Thymus (tissue), 11 donors: ENCODE data around the gene JUND. TPM values are rescaled to one million over a fixed set of nuclear protein-coding genes. Genes with fewer than 3 reads are reported as not detected.

ENCODE experiments used
- DNase-seq, 9 donors: peaks; one replicate each; pipeline ENCODE4 v3.0.0-alpha.2; 2013; ENCODE audit warnings: low spot score in 9 of 9, low read depth in 6 of 9, missing footprints in 1 of 9
- H3K27ac ChIP-seq, 2 donors: one replicate each; pipeline ENCODE4 v1.5.1; 2013; ENCODE audit warnings: control low read depth in 1 of 2, low read depth in 1 of 2, low read length in 1 of 2, mild to moderate bottlenecking in 1 of 2, moderate library complexity in 1 of 2
- H3K27me3 ChIP-seq, 2 donors: one replicate each; pipeline ENCODE4 v1.5.1; 2013; ENCODE audit warnings: low read length in 1 of 2; ENCODE audit not compliant: control insufficient read depth in 2 of 2, insufficient read depth in 1 of 2
- H3K36me3 ChIP-seq, 2 donors: one replicate each; pipeline ENCODE4 v1.5.1; 2013; ENCODE audit warnings: low read length in 1 of 2, mild to moderate bottlenecking in 1 of 2, moderate library complexity in 1 of 2; ENCODE audit not compliant: control insufficient read depth in 2 of 2, insufficient read depth in 2 of 2
- H3K4me1 ChIP-seq, 2 donors: one replicate each; pipeline ENCODE4 v1.5.1; 2013; ENCODE audit warnings: low read length in 2 of 2; ENCODE audit not compliant: control insufficient read depth in 2 of 2, insufficient read depth in 2 of 2
- H3K4me3 ChIP-seq, 2 donors: one replicate each; pipeline ENCODE4 v1.5.1; 2013; ENCODE audit warnings: low read length in 2 of 2, control low read depth in 1 of 2, mild to moderate bottlenecking in 1 of 2
- H3K9me3 ChIP-seq, 2 donors: one replicate each; pipeline ENCODE4 v1.5.1; 2013; ENCODE audit warnings: low read length in 1 of 2, mild to moderate bottlenecking in 1 of 2; ENCODE audit not compliant: control insufficient read depth in 2 of 2, insufficient read depth in 1 of 2
- WGBS: extraction: QIAGEN DNeasy Blood & Tissue Kit; methylation state at CpG from one replicate; pipeline ENCODE4 v1.1.7; 2013; 5-methylcytosine and 5-hydroxymethylcytosine counted together
- polyA plus RNA-seq: library from polyadenylated mRNA; stranded (reverse); fragments of 200-250 nt; gene quantifications from one replicate; pipeline ENCODE4 v1.2.3, GENCODE V29; 2013
- total RNA-seq: library from RNA; stranded (reverse); fragments of 120-200 nt; gene quantifications from one replicate; pipeline ENCODE4 v1.2.4, GENCODE V29; 2013
- donor health status: healthy.

JUND gene
- total and polyA plus RNA-seq, 2 donors, result 65.8 to 88.3 TPM

GRCh38 chr19:18261474-18261873 is 19.9 kb downstream of the JUND start:
- no peak overlapping the region for H3K27ac ChIP-seq
- no peaks in the 10 kb centered on the region for H3K27me3 ChIP-seq
- no peak overlapping the region for H3K4me3 ChIP-seq
- no peaks in the 10 kb centered on the region for H3K4me1 ChIP-seq
- H3K9me3 ChIP-seq, result no peaks in the 10 kb centered on the region
- H3K36me3 ChIP-seq, result peaks cover 0 to 5% of the 10 kb centered on the region in 2 donors
- DNase-seq, result no peak
- 93% methylated on average over 2 of the region's 2 CpGs for WGBS

DNA sequence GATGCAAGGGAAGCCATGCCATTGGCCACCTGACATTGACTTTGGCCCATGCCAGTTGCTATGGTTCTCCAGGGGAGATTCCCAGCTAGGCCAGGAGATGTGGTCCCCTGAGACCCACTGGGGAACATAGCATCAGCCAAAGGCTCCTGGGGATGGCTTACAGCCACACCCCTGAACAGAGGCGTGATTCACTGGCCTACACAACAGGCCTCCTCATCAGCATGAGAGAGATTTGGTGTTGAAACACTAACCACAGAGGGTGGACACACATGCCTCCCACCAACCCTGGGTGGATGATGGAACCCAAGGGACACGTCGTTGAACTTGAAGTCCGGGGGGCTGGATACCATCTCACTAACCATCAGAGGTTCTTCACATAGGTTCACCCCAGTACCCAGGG is 21.5 kb downstream of the JUND start:
- H3K4me3 ChIP-seq, result no peak overlapping the region

DNA sequence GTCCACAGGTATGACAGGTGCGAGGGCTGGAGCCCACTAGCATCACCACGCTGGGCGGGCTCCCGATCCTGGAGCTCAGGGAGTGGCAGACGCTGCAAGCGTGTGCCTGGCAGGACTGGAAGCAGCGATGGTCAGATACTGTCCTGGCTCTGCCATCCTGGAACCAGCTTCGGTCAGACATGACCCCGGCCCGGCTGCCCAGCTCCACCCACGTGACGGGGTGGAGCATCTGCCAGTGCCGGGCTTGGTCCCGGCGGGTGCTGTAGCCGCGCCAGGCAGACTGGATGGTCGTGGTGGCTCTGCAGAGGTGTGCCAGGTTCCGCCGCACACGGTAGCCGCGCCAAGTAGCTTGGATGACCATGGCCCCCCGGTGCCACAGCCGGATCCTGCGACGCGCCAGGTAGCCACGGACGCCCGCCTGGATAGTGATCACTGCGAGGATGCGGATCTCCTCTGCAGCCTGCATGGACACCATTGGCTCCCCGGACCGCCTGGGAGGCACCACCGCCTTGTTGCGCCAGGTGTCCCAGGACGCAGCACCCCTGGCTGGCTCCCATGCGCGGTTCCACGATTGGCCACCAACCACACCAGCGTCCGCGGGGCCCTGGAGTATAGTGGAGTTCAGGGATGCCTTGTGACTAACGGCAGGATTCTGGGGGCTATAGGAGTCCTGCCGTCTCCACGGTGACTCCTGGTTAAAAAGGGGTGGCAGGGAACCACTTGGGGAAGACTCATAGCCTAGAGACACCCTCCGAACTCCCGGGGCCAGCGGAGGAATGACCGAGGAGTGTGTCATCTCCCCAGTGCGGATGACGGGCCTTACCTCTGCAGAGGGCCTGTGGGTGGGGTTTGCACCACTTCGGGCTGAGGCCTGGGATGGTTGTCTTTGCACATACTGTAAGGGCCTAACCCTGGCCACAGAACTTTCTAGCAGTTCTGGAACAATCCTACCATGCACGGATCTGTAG is 23.6 kb downstream of the JUND start:
- no peaks in the 10 kb centered on the region for H3K36me3 ChIP-seq
- no peak overlapping the region for H3K4me3 ChIP-seq
- WGBS, result 98% methylated on average over 55 of the region's 55 CpGs
- H3K4me1 ChIP-seq, result no peaks in the 10 kb centered on the region
- DNase-seq, result no peak
- peaks cover 0 to 6% of the 10 kb centered on the region in 2 donors for H3K9me3 ChIP-seq
- peaks cover 1 to 24% of the 10 kb centered on the region in 2 donors for H3K27me3 ChIP-seq
- H3K27ac ChIP-seq, result no peak overlapping the region

More for the DNA sequence above, 21.5 kb downstream of the JUND start:
- Histone ChIP-seq H3K27ac (no peak overlapping the region), H3K27me3 (peaks cover 0 to 7% of the 10 kb centered on the region in 2 donors), H3K9me3 (peaks cover 0 to 5% of the 10 kb centered on the region in 2 donors), H3K4me1 (no peaks in the 10 kb centered on the region), H3K36me3 (no peaks in the 10 kb centered on the region)
- no peak for DNase-seq
- WGBS, result 99% methylated on average over 4 of the region's 4 CpGs

GRCh38 chr19:18254546-18255503 is 26.6 kb downstream of the JUND start:
- no peaks in the 10 kb centered on the region for H3K4me1 ChIP-seq
- DNase-seq, result no peak
- H3K27me3 ChIP-seq, result peaks cover 2 to 28% of the 10 kb centered on the region in 2 donors
- H3K4me3 ChIP-seq, result no peak overlapping the region
- peaks cover 0 to 6% of the 10 kb centered on the region in 2 donors for H3K9me3 ChIP-seq
- no peak overlapping the region for H3K27ac ChIP-seq
- WGBS, result 23% methylated on average over 24 of the region's 24 CpGs
- H3K36me3 ChIP-seq, result no peaks in the 10 kb centered on the region

GRCh38 chr19:18253716-18254115 is 27.7 kb downstream of the JUND start:
- Histone ChIP-seq H3K4me1 (no peaks in the 10 kb centered on the region), H3K36me3 (no peaks in the 10 kb centered on the region), H3K27me3 (peaks cover 2 to 28% of the 10 kb centered on the region in 2 donors), H3K27ac (no peak overlapping the region), H3K4me3 (no peak overlapping the region), H3K9me3 (peaks cover 0 to 6% of the 10 kb centered on the region in 2 donors)
- 55% methylated on average over 5 of the region's 5 CpGs for WGBS
- no peak for DNase-seq

DNA sequence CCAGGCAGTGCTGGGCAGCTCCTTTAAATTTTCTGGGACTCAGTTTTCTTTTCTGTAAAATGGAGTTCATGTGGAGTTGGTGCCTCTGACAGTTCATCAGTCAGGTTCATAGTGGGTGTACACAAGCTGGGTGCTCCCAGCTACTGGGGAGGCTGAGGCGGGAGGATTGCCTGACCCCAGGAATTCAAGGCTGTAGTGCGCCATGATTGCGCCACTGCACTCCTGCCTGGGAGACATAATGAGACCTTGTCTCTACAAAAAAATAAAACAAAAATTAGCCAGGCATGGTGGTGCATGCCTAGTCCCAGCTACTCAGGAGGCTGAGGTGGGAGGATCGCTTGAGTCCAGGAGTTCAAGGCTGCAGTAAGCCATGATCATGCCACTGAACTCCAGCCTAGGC is 28.3 kb downstream of the JUND start:
- Histone ChIP-seq H3K4me1 (no peaks in the 10 kb centered on the region), H3K27me3 (peaks cover 2 to 28% of the 10 kb centered on the region in 2 donors), H3K36me3 (no peaks in the 10 kb centered on the region), H3K27ac (no peak overlapping the region), H3K4me3 (no peak overlapping the region), H3K9me3 (peaks cover 0 to 6% of the 10 kb centered on the region in 2 donors)
- no peak for DNase-seq
- WGBS, result 93% methylated on average over 4 of the region's 4 CpGs

DNA sequence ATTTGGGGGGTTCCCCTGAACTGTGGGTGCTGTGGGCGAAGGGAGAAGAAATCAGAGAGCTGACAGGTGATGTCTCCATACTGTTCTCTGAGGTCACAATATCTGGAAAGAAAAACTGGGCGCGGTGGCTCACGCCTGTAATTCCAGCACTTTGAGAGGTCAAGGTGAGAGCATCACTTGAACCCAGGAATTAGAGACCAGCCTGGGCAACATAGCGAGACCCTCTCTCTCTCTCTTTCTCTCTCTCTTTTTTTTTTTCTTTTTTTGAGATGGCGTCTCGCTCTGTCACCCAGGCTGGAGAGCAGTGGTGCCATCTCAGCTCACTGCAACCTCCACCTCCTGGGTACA is 29.1 kb downstream of the JUND start:
- Histone ChIP-seq H3K4me1 (no peaks in the 10 kb centered on the region), H3K36me3 (no peaks in the 10 kb centered on the region)
- WGBS, result 86% methylated on average over 7 of the region's 7 CpGs

GRCh38 chr19:18251587-18252369 is 29.6 kb downstream of the JUND start:
- DNase-seq, result peak; percentile 33 to 81 (median 67)
- Histone ChIP-seq H3K4me1 (no peaks in the 10 kb centered on the region), H3K4me3 (no peak overlapping the region), H3K27me3 (peaks cover 2 to 35% of the 10 kb centered on the region in 2 donors), H3K27ac (no peak overlapping the region), H3K9me3 (peaks cover 0 to 6% of the 10 kb centered on the region in 2 donors), H3K36me3 (no peaks in the 10 kb centered on the region)
- WGBS, result 26% methylated on average over 23 of the region's 23 CpGs

More for the DNA sequence above, 29.1 kb downstream of the JUND start:
- peaks cover 0 to 6% of the 10 kb centered on the region in 2 donors for H3K9me3 ChIP-seq
- no peak overlapping the region for H3K27ac ChIP-seq
- DNase-seq, result no peak
- H3K4me3 ChIP-seq, result no peak overlapping the region
- peaks cover 2 to 33% of the 10 kb centered on the region in 2 donors for H3K27me3 ChIP-seq
